B cell (primary cell): Measurements from ENCODE around the gene IRAK4. TPM values are rescaled to one million over a fixed set of nuclear protein-coding genes. Genes with fewer than 3 reads are reported as not detected.

Source experiments
- ATAC-seq: fragments of 200-7000 bp; cut with Tn5 transposase; one replicate; pipeline ENCODE4 v1.10.0; 2021; ENCODE audit warnings: low read depth, mild to moderate bottlenecking, moderate number of reproducible peaks, moderate library complexity
- CTCF ChIA-PET: fragments of 350-600 bp; sonication (Branson Sonifier 250); formaldehyde crosslinking; loops from one replicate; lab custom pipeline; 2021; ENCODE audit warnings: antibody characterized with exemption, inconsistent platforms; lab: Charles Lee
- POLR2A ChIA-PET: fragments of 350-600 bp; sonication (Branson Sonifier 250); formaldehyde crosslinking; loops from one replicate; lab custom pipeline; 2021; ENCODE audit warnings: antibody characterized with exemption; lab: Charles Lee
- DNase-seq: peaks from one replicate; pipeline ENCODE4 v3.0.0; 2013
- H2AFZ ChIP-seq: 2 replicates; pipeline ENCODE4 v1.6.1; 2012; ENCODE audit warnings: mild to moderate bottlenecking, low read depth, low read length; ENCODE audit not compliant: insufficient read depth, poor library complexity, severe bottlenecking
- H3K27ac ChIP-seq, 2 donors: 1 replicate in 1 of 2; 2 replicates in 1 of 2; pipeline ENCODE4 v1.5.1; 2012 to 2013; ENCODE audit warnings: low read length in 2 of 2, mild to moderate bottlenecking in 2 of 2, moderate library complexity in 1 of 2
- H3K27me3 ChIP-seq, 4 experiments: fragments of 200-600 bp in 1 of 4; sonication (generic) in 1 of 4; replicated peaks in 1 of 4; 1 replicate in 2 of 4; 2 replicates in 2 of 4; pipeline versions ENCODE4 v1.6.1 to v1.7.0; 2013 to 2016; ENCODE audit warnings: low read length in 3 of 4, mild to moderate bottlenecking in 2 of 4, mixed read lengths in 1 of 4, moderate library complexity in 1 of 4; ENCODE audit not compliant: insufficient read depth in 4 of 4, control insufficient read depth in 3 of 4; ENCODE audit errors: control extremely low read depth in 1 of 4
- H3K36me3 ChIP-seq, 2 experiments: replicated peaks in 1 of 2; 1 replicate in 1 of 2; 2 replicates in 1 of 2; pipeline versions ENCODE4 v1.6.1 to v1.7.1; 2013; ENCODE audit warnings: low read length in 1 of 2; ENCODE audit not compliant: insufficient read depth in 2 of 2, control insufficient read depth in 1 of 2; ENCODE audit errors: control extremely low read depth in 1 of 2, extremely low read depth in 1 of 2
- H3K4me1 ChIP-seq, 2 donors: fragments of 200-600 bp in 1 of 2; sonication (generic) in 1 of 2; 1 replicate in 1 of 2; 2 replicates in 1 of 2; pipeline versions ENCODE4 v1.5.1 to v1.6.1; 2013 to 2017; ENCODE audit warnings: low read length in 2 of 2; ENCODE audit not compliant: control insufficient read depth in 2 of 2, insufficient read depth in 2 of 2
- H3K4me2 ChIP-seq: replicated peaks from 2 replicates; pipeline ENCODE3; 2012; ENCODE audit warnings: mild to moderate bottlenecking, low read depth, low read length; ENCODE audit not compliant: poor library complexity, severe bottlenecking
- H3K4me3 ChIP-seq, 5 experiments: fragments of 200-600 bp in 1 of 5; sonication (generic) in 1 of 5; 1 replicate in 3 of 5; 2 replicates in 2 of 5; pipeline versions ENCODE4 v1.5.1 to v1.7.0; 2011 to 2016; ENCODE audit warnings: low read length in 4 of 5, mild to moderate bottlenecking in 4 of 5, low read depth in 2 of 5, control low read depth in 1 of 5, moderate library complexity in 1 of 5; ENCODE audit not compliant: insufficient read depth in 1 of 5; ENCODE audit errors: control extremely low read depth in 1 of 5, extremely low read depth in 1 of 5
- H3K79me2 ChIP-seq: fragments of 200-600 bp; sonication (generic); one replicate; pipeline ENCODE4 v1.6.0; 2016; ENCODE audit warnings: low read length; ENCODE audit not compliant: control insufficient read depth, insufficient read depth
- H3K9ac ChIP-seq: fragments of 200-600 bp; sonication (generic); 2 replicates; pipeline ENCODE4 v1.6.1; 2017; ENCODE audit warnings: mild to moderate bottlenecking, low read length, moderate library complexity
- H3K9me3 ChIP-seq, 3 donors: one replicate each; pipeline versions ENCODE4 v1.6.1 to v1.7.1; 2013; ENCODE audit warnings: low read length in 2 of 3; ENCODE audit not compliant: control insufficient read depth in 2 of 3, insufficient read depth in 1 of 3; ENCODE audit errors: control extremely low read depth in 1 of 3
- H4K20me1 ChIP-seq: 2 replicates; pipeline ENCODE4 v1.6.0; 2012; ENCODE audit warnings: mild to moderate bottlenecking, low read length; ENCODE audit not compliant: insufficient read depth, control insufficient read depth, poor library complexity, severe bottlenecking
- H3K27ac Mint-ChIP-seq: one replicate; pipeline ENCODE4 v1.8.0; 2021; ENCODE audit warnings: mixed read lengths
- H3K27me3 Mint-ChIP-seq: one replicate; pipeline ENCODE4 v1.8.0; 2021; ENCODE audit warnings: mixed read lengths
- H3K4me1 Mint-ChIP-seq: one replicate; pipeline ENCODE4 v1.8.0; 2021; ENCODE audit warnings: mixed read lengths
- H3K4me3 Mint-ChIP-seq: one replicate; pipeline ENCODE4 v1.8.0; 2021; ENCODE audit warnings: mixed read lengths
- H3K9me3 Mint-ChIP-seq: one replicate; pipeline ENCODE4 v1.8.0; 2022; ENCODE audit warnings: mixed read lengths; ENCODE audit not compliant: insufficient read depth
- EZH2 ChIP-seq: IDR thresholded peaks from 2 replicates; pipeline ENCODE4 v1.6.1; 2012; ENCODE audit warnings: borderline replicate concordance, low read depth, mild to moderate bottlenecking, moderate library complexity, low read length; ENCODE audit not compliant: insufficient read depth, poor library complexity, severe bottlenecking
- WGBS: methylation state at CpG from one replicate; pipeline ENCODE4 v1.1.5; 2013; ENCODE audit warnings: missing lambda C conversion rate; ENCODE audit not compliant: insufficient coverage; 5-methylcytosine and 5-hydroxymethylcytosine counted together
- intact Hi-C: fragments of 100-400 bp; cut with micrococcal nuclease; formaldehyde crosslinking; loops from one replicate; pipeline ENCODE4 v1.10.0; 2022
- polyA plus RNA-seq: library from polyadenylated mRNA; depleted of rRNA; stranded (reverse); fragments of >200 nt; gene quantifications from 2 replicates; pipeline ENCODE4 v1.2.3, GENCODE V29; 2012
- total RNA-seq, 2 donors: library from RNA; stranded (reverse); fragments of 120-200 nt in 1 of 2; gene quantifications; 1 replicate in 1 of 2; 2 replicates in 1 of 2; pipeline versions ENCODE4 v1.2.3 to v1.2.4, GENCODE V29; 2013 to 2022
- TF ChIP-seq, protein P1 (sequence below): fragments of 200-600 bp; IDR thresholded peaks from one replicate; pipeline ENCODE4 v1.8.0; 2022; ENCODE audit warnings: antibody characterized with exemption, mild to moderate bottlenecking

The IRAK4 gene
- total and polyA plus RNA-seq, 2 donors (not counting 1 experiment from before 2014, with no cell fraction given), result 36.4 to 47.0 TPM

- H3K79me2 ChIP-seq, result no peaks in the 10 kb centered on the region
- H3K9me3 Mint-ChIP-seq, result no peaks in the 10 kb centered on the region
- 88% methylated on average over 2 of the region's 3 CpGs for WGBS
- peaks cover 27% of the 10 kb centered on the region for H3K27me3 Mint-ChIP-seq
- ATAC-seq (no peak), DNase-seq (no peak)
- no peaks in the 10 kb centered on the region for H3K4me1 Mint-ChIP-seq
- no peaks in the 10 kb centered on the region for H4K20me1 ChIP-seq
- no peak overlapping the region for H2AFZ ChIP-seq
- H3K27ac ChIP-seq, result no peak overlapping the region
- intact Hi-C loops, result no loop called here
- H3K4me3 Mint-ChIP-seq, result no peak overlapping the region
- no peaks in the 10 kb centered on the region for H3K4me1 ChIP-seq
- CTCF ChIA-PET, result no interaction called here
- H3K27me3 ChIP-seq, result no peaks in the 10 kb centered on the region
- H3K4me2 ChIP-seq, result no peak overlapping the region
- no peak overlapping the region for H3K27ac Mint-ChIP-seq
- H3K9ac ChIP-seq, result no peak overlapping the region
- no peaks in the 10 kb centered on the region for H3K36me3 ChIP-seq
- TF ChIP-seq, protein P1, sequence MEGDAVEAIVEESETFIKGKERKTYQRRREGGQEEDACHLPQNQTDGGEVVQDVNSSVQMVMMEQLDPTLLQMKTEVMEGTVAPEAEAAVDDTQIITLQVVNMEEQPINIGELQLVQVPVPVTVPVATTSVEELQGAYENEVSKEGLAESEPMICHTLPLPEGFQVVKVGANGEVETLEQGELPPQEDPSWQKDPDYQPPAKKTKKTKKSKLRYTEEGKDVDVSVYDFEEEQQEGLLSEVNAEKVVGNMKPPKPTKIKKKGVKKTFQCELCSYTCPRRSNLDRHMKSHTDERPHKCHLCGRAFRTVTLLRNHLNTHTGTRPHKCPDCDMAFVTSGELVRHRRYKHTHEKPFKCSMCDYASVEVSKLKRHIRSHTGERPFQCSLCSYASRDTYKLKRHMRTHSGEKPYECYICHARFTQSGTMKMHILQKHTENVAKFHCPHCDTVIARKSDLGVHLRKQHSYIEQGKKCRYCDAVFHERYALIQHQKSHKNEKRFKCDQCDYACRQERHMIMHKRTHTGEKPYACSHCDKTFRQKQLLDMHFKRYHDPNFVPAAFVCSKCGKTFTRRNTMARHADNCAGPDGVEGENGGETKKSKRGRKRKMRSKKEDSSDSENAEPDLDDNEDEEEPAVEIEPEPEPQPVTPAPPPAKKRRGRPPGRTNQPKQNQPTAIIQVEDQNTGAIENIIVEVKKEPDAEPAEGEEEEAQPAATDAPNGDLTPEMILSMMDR, result no peak
- no peak for TF ChIP-seq EZH2
- POLR2A ChIA-PET, result no interaction called here
- H3K9me3 ChIP-seq, result no peaks in the 10 kb centered on the region
- no peak overlapping the region for H3K4me3 ChIP-seq
Observed at GRCh38 chr12:43815416-43815815, 56.7 kb downstream of the IRAK4 start.

DNA sequence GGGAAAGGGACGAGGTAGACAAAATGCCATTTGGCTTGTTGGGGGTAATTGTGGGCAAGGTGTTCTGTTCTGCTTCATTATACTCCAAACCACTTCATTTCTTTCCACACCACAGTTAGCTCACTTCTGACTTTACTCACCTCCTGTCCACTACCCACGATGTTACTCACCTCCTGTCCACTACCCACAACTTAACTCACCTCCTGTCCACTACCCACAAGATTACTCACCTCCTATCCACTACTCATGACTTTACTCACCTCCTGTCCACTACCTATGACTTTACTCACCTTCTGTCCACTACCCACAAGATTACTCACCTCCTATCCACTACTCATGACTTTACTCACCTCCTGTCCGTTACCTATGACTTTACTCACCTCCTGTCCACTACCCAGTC lies 57.4 kb downstream of the IRAK4 start:
- H3K27me3 Mint-ChIP-seq, result peaks cover 27% of the 10 kb centered on the region
- H3K4me3 Mint-ChIP-seq, result no peak overlapping the region
- no peak overlapping the region for H3K4me2 ChIP-seq
- intact Hi-C loops, result no loop called here
- TF ChIP-seq, protein P1, result no peak
- no peak for TF ChIP-seq EZH2
- no peaks in the 10 kb centered on the region for H3K36me3 ChIP-seq
- no peaks in the 10 kb centered on the region for H3K9me3 ChIP-seq
- H3K9me3 Mint-ChIP-seq, result no peaks in the 10 kb centered on the region
- H3K4me1 ChIP-seq, result no peaks in the 10 kb centered on the region
- H3K27ac Mint-ChIP-seq, result no peak overlapping the region
- CTCF ChIA-PET, result no interaction called here
- H4K20me1 ChIP-seq, result no peaks in the 10 kb centered on the region
- POLR2A ChIA-PET, result no interaction called here
- H3K4me1 Mint-ChIP-seq, result no peaks in the 10 kb centered on the region
- 78% methylated on average over 2 of the region's 3 CpGs for WGBS
- H3K4me3 ChIP-seq, result no peak overlapping the region
- H3K9ac ChIP-seq, result no peak overlapping the region
- no peak overlapping the region for H3K27ac ChIP-seq
- H3K79me2 ChIP-seq, result no peaks in the 10 kb centered on the region
- no peak overlapping the region for H2AFZ ChIP-seq
- no peak for ATAC-seq
- no peaks in the 10 kb centered on the region for H3K27me3 ChIP-seq
- DNase-seq, result no peak
